HUDEP-2 (cell line): ENCODE measurements around the gene SLC25A22.
A peak's percentile ranks its signal among the peaks of the same experiment; 100 is the strongest.

Source experiments
- DNase-seq, 76 experiments: peaks; one replicate each; lab custom pipeline; 2025; ENCODE audit not compliant: unreplicated experiment in 76 of 76; lab: John Stamatoyannopoulos, UW

SLC25A22 gene

GRCh38 chr11:792535-792821 is 5.6 kb downstream of the SLC25A22 start:
- no peak for DNase-seq

- DNase-seq, result no peak
These were observed 6.2 kb downstream of the SLC25A22 start for GRCh38 chr11:791658-792534.

GRCh38 chr11:790721-791564 is 7.1 kb downstream of the SLC25A22 start:
- DNase-seq, result peak in 1 of 76 experiments; percentile 22

GRCh38 chr11:789943-790342 is 8.1 kb downstream of the SLC25A22 start, which contains the start of gene CEND1:
TSS of gene CEND1 (minus strand) at chr11:790090. CDS start at chr11:788576, 1,514 bp downstream.
- DNase-seq, result no peak

GRCh38 chr11:788953-789940 is 8.8 kb downstream of the SLC25A22 start:
- DNase-seq, result no peak

GRCh38 chr11:788009-788640 is 10.0 kb downstream of the SLC25A22 start:
- DNase-seq, result no peak

GRCh38 chr11:787084-787675 is 10.9 kb downstream of the SLC25A22 start:
- no peak for DNase-seq

GRCh38 chr11:786235-787083 is 11.6 kb downstream of the SLC25A22 start:
- DNase-seq, result no peak

- DNase-seq, result peak in 23 of 76 experiments; percentile 10 to 40 (median 28)
These were observed 14.5 kb downstream of the SLC25A22 start for GRCh38 chr11:783581-784015.

- no peak for DNase-seq
These were observed 15.6 kb downstream of the SLC25A22 start for GRCh38 chr11:782264-783174.

GRCh38 chr11:779955-780532 is 18.0 kb downstream of the SLC25A22 start:
- no peak for DNase-seq

- DNase-seq, result no peak
These were observed 18.8 kb downstream of the SLC25A22 start for GRCh38 chr11:778976-779954.

GRCh38 chr11:777288-778255 is 20.5 kb downstream of the SLC25A22 start, which contains the start of gene GATD1:
TSS of gene GATD1 (minus strand) at chr11:777487. CDS start at chr11:777462, 25 bp downstream.
- DNase-seq, result peak in 71 of 76 experiments; percentile 40 to 94 (median 83)

GRCh38 chr11:776561-777287 is 21.4 kb downstream of the SLC25A22 start:
- DNase-seq, result peak in 2 of 76 experiments; percentile 18 to 21
